GM18519 (cell line): ENCODE data around the gene AKT1.
A peak's percentile ranks its signal among the peaks of the same experiment; 100 is the strongest.
"Not testable (repeated sequence)": the region's sequence is repeated elsewhere in the genome, so short reads cannot be mapped to it uniquely, and the experiment has no call there.

Experiments
- ATAC-seq: cut with Tn5 transposase; IDR thresholded peaks from one replicate; pipeline ENCODE4 v1.9.1; 2021; ENCODE audit warnings: mild to moderate bottlenecking, moderate library complexity; ENCODE audit not compliant: unreplicated experiment, low FRiP score

The AKT1 gene

GRCh38 chr14:104794993-104795780 is at the start of gene AKT1:
AKT1 (minus strand) TSS chr14:104795748; CDS start chr14:104792643, 3,105 bp downstream.
- ATAC-seq: no peak

DNA sequence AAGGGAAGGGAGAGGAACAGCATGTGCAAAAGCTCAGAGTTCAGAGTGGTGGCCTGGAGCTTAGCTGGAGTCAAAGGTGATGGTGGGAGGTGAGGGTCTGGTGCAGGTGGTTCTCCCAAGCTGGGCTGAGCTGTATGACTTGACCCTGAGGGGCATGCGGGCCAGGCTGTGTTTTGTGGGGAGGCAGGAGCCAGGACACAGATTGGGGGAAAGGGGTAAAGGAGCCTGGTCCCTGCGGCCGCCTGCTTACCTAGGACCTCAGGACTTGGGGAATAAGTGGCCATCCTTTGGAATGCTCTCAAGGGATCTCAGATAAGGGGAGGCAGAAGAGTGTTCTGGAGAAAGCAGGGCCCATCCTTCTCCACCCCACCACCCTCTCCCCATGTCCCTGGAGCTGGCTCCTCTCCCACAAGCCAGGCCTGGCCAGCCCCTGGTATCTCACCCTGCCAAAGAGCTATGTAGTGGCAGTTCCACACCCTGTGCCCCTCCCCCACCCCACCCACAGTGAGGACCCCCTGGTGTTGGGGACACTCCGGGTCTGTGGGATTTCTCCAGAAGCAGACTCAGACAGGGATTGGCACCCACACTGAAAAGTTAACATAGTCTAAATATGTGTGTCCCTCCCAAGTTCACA is 49.6 kb upstream of the AKT1 start:
- no peak for ATAC-seq

GRCh38 chr14:104844306-104845032 is 48.9 kb upstream of the AKT1 start:
- no peak for ATAC-seq

- no peak for ATAC-seq
Measured at GRCh38 chr14:104843442-104844305, 48.1 kb upstream of the AKT1 start.

DNA sequence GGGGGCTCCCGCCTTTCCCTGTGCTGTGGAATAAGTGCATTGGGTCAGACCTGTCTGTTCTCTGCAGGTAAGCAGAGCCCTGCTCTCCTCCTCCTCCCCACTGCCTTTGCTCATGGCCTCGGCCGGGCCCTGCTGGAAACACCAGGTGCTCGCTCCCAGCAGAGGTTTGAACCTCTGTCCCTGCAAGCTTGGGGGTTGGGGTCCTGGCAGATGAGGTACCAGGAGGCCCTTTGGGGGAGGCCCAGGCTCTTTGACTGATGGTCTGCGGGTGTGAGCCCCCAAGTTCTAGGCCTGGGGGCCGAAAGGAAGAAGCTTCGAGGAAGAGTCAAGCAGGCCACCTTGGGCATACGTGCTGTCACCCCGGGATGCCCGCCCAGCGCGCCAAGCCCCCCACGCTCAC is 47.5 kb upstream of the AKT1 start:
- ATAC-seq: no peak

DNA sequence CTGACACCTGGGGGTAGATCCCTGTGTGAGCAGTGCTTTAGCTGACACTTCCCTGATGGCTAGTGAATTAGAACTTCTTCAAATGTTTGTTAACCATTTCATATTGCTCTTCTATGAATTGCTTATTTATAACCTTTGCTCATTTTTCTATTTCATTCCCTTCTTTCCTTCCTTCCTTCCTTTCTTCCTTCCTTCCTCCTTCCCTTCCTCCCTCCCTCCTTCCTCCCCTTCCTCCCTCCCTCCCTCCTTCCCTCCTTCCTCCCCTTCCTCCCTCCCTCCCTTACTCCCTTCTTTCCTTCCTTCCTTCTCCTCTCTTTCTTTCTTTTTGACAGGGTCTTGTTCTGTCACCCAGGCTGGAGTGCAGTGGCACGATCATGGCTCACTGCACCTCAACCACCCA is 46.2 kb upstream of the AKT1 start:
- no peak for ATAC-seq

GRCh38 chr14:104836171-104836935 is 40.8 kb upstream of the AKT1 start:
- ATAC-seq: not testable (repeated sequence)

- ATAC-seq: no peak
Measured at GRCh38 chr14:104830781-104831180, 35.2 kb upstream of the AKT1 start.

DNA sequence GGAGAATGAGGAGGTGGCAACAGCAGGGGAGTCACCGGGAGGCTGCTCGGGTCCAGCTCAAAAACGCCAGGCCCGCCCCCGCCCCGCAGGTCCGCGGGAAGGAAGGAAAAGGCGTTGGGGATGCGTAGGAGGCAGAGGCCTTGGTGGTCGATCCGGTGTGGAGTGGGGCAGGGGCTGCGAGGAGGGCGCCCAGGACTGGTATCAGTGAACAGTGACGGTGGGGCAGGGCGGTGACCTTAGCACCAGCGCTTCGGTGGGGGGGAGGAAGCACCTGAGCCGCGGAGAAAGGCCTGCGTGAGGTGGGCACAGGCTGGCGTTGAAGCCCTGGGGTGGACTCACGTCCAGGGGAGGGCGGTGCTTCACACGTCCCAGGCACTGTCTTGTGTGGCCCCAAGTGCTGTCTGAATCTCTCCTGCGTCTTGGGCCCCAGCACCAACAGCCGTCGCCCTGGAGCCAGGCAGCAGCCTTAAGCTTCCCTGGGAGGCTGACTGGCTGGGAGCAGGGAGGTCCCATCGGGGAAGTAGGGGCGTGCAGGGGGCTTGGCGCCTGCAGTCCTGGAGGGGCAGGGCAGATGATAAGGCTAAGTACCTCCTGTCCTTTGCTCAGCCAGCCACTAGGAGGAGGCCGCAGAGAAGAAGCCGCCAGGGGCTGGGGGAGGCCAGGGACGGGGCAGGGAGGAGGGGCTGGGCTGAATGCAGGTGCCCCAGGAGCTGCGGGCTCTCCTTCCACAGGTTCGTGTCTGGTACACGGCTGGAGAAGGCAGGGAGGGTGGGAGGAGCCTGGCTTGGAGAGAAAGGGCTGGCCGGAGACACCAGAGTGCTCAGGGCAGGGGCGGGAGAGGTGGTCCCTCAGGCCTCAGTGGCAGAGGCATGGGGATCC is 31.9 kb upstream of the AKT1 start:
- no peak for ATAC-seq

DNA sequence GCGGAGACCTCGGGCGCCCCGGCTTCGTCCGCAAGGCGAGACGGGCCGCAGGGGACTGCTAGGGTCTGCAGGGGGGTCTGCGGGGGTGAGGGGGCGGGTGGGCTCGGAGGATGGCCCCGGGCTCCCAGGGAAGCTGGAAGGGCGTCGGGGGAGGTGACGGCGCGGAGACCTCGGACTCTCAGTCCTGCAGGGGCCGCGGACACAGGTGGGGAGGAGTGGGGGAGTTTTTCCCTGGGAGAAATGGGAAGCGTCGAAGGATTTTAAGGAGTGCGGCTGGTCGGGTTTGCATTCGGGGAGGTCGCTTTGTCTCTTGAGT is 31.3 kb upstream of the AKT1 start:
- no peak for ATAC-seq

- ATAC-seq: peak; percentile 47
Measured at GRCh38 chr14:104826189-104826860, 30.8 kb upstream of the AKT1 start.

- no peak for ATAC-seq
Measured at GRCh38 chr14:104824353-104824997, 28.9 kb upstream of the AKT1 start.

DNA sequence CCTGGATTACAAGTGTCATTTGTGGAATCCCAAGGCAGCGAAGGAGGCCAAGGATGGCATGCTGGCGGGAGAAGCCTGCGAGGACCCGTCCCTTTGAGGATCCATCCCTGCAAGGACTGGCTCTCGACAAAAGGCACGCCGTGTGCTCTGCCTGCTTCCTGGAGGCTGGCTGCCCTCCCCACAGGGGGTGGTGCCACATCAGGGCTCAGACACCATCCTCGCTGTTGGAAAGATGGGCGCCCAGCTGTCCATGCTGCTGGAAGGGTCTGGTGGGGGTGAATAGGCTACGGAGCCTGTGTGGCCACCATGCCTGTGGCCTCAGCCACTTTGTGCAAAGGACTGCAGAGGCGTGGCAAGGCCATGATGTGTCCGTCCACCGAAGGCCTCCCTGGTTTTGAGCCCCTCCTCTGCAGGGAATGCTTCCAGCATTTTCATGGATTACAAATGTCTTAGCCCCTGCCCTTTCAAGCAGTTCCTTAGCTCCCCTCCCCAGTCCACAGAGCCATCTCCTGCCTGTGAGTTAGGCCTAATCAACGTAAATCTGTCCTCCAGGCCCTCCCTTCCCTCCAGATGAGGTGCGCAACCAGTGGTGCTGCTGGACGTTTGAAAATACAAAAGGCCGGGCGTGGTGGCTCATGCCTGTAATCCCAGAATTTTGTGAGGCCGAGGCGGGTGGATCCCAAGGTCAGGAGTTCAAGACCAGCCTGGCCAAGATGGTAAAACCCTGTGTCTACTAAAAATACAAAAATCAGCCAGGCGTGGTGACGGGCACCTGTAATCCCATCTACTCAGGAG is 27.5 kb upstream of the AKT1 start:
- ATAC-seq: no peak

- ATAC-seq: no peak
Measured at GRCh38 chr14:104821971-104822608, 26.5 kb upstream of the AKT1 start.

DNA sequence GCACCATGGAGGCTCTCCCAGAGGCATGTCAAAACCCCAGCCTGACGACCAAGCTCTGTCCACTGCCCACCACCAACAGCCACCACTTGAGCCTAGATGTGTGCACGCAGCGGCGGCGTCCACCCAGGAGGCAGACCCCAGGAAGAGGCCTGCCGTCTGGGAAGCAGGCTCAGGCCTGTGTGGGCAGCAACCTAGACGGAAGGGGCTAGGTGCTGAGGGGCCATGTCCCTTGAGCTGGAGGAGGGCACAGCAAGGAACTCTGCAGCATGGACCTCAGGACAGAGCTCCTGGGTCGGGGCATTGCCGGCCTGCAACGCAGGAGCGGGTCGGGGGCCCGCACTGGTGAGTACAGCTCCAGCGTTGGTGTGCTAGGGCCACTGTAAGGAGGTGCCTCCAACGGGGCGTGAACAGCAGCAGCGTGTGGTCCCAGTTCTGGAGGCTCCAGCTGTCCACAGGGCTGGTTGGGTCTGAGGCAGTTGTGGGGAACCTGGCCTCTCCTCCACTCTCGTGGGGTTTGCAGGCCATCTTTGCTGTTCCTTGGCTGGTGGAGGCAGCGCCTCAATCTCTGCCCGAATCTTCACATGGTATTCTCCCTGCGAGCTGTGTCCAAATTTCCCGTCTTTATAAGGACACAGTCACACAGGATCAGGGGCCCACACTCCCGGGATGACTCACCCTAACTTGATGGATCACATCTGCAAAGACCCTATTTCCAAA is 25.8 kb upstream of the AKT1 start:
- no peak for ATAC-seq

- no peak for ATAC-seq
Measured at GRCh38 chr14:104820669-104821228, 25.2 kb upstream of the AKT1 start.
